ENCODE results near the gene AKT3. TPM values are rescaled to one million over a fixed set of nuclear protein-coding genes. Genes with fewer than 3 reads are reported as not detected.

AKT3 gene
- total and polyA plus RNA-seq, 4 donors: 7.1 to 53.1 (median 23.8) TPM

- Histone ChIP-seq H3K4me1 (ENCODE audit: control insufficient read depth in 5 of 5, insufficient read depth in 5 of 5, low read length in 5 of 5) (peaks cover 0 to 5% (median 0%) of the 10 kb centered on the region in 5 donors), H3K9me3 (ENCODE audit: control insufficient read depth in 4 of 4, insufficient read depth in 3 of 4, low read length in 3 of 4) (no peaks in the 10 kb centered on the region), H3K4me3 (no peak overlapping the region), H3K9ac (ENCODE audit: insufficient read depth in 1 of 2, low read length in 2 of 2) (no peak overlapping the region), H3K27ac (ENCODE audit: low read depth in 1 of 2, low read length in 1 of 2) (no peak overlapping the region), H3K36me3 (ENCODE audit: control insufficient read depth in 4 of 4, insufficient read depth in 4 of 4, low read length in 4 of 4) (peaks cover 0 to 13% (median 2%) of the 10 kb centered on the region in 4 donors), H3K27me3 (ENCODE audit: control insufficient read depth in 3 of 3, insufficient read depth in 3 of 3, low read length in 2 of 3) (no peaks in the 10 kb centered on the region)
- ATAC-seq (ENCODE audit: insufficient read depth, low FRiP score): no peak
- no peak for TF ChIP-seq CTCF (IDR thresholded peaks at IDR 0.05; ENCODE audit: control extremely low read depth, extremely low read depth)
- 96 to 97% methylated on average over 10 of the region's 10 CpGs for WGBS, 2 donors
- no peak for DNase-seq
Measured at GRCh38 chr1:243497939-243498681, 351.9 kb downstream of the AKT3 start.

- Histone ChIP-seq H3K27me3 (ENCODE audit: control insufficient read depth in 3 of 3, insufficient read depth in 3 of 3, low read length in 2 of 3) (no peaks in the 10 kb centered on the region), H3K4me1 (ENCODE audit: control insufficient read depth in 5 of 5, insufficient read depth in 5 of 5, low read length in 5 of 5) (peaks cover 0 to 5% (median 0%) of the 10 kb centered on the region in 5 donors), H3K9me3 (ENCODE audit: control insufficient read depth in 4 of 4, insufficient read depth in 3 of 4, low read length in 3 of 4) (no peaks in the 10 kb centered on the region), H3K9ac (ENCODE audit: insufficient read depth in 1 of 2, low read length in 2 of 2) (no peak overlapping the region), H3K4me3 (no peak overlapping the region), H3K36me3 (ENCODE audit: control insufficient read depth in 4 of 4, insufficient read depth in 4 of 4, low read length in 4 of 4) (peaks cover 0 to 13% (median 3%) of the 10 kb centered on the region in 4 donors), H3K27ac (ENCODE audit: low read depth in 1 of 2, low read length in 1 of 2) (peak overlapping the region in 1 of 2 donors; percentile 5)
- 92% methylated on average over 11 of the region's 11 CpGs for WGBS, 2 donors
- ATAC-seq (ENCODE audit: insufficient read depth, low FRiP score) (no peak), DNase-seq (no peak)
- TF ChIP-seq CTCF (IDR thresholded peaks at IDR 0.05; ENCODE audit: control extremely low read depth, extremely low read depth): no peak
Measured at GRCh38 chr1:243496806-243497205, 353.2 kb downstream of the AKT3 start.

- Histone ChIP-seq H3K4me1 (ENCODE audit: control insufficient read depth in 5 of 5, insufficient read depth in 5 of 5, low read length in 5 of 5) (peaks cover 0 to 5% (median 0%) of the 10 kb centered on the region in 5 donors), H3K9ac (ENCODE audit: insufficient read depth in 1 of 2, low read length in 2 of 2) (no peak overlapping the region), H3K27me3 (ENCODE audit: control insufficient read depth in 3 of 3, insufficient read depth in 3 of 3, low read length in 2 of 3) (no peaks in the 10 kb centered on the region), H3K4me3 (no peak overlapping the region), H3K36me3 (ENCODE audit: control insufficient read depth in 4 of 4, insufficient read depth in 4 of 4, low read length in 4 of 4) (peaks cover 0 to 13% (median 6%) of the 10 kb centered on the region in 4 donors), H3K27ac (ENCODE audit: low read depth in 1 of 2, low read length in 1 of 2) (peak overlapping the region in 1 of 2 donors; percentile 75), H3K9me3 (ENCODE audit: control insufficient read depth in 4 of 4, insufficient read depth in 3 of 4, low read length in 3 of 4) (no peaks in the 10 kb centered on the region)
- TF ChIP-seq CTCF (IDR thresholded peaks at IDR 0.05; ENCODE audit: control extremely low read depth, extremely low read depth): no peak
- DNase-seq (peak; percentile 21 to 44 (median 25)), ATAC-seq (ENCODE audit: insufficient read depth, low FRiP score) (no peak)
- WGBS, 2 donors: 52 to 65% methylated on average over 19 of the region's 19 CpGs
Measured at GRCh38 chr1:243496187-243496646, 353.8 kb downstream of the AKT3 start.
